Measurements from ENCODE around the gene MTNR1B.

Gene MTNR1B

GRCh38 chr11:92969634-92970347 lies at the start of gene MTNR1B:
MTNR1B (plus strand) TSS chr11:92969651; CDS start chr11:92969726, 75 bp downstream.
- DNase-seq: peak; percentile 21

- DNase-seq: no peak
These were observed 49.1 kb upstream of the MTNR1B start for GRCh38 chr11:92920331-92920730.

- DNase-seq: peak; percentile 37
These were observed 46.7 kb upstream of the MTNR1B start for GRCh38 chr11:92922731-92923130.

- DNase-seq: no peak
These were observed 40.2 kb upstream of the MTNR1B start for GRCh38 chr11:92929246-92929645.

GRCh38 chr11:92929653-92930052 lies 39.8 kb upstream of the MTNR1B start:
- DNase-seq: no peak

- DNase-seq: no peak
These were observed 37.6 kb upstream of the MTNR1B start for GRCh38 chr11:92931746-92932422.

GRCh38 chr11:92939305-92939704 lies 30.1 kb upstream of the MTNR1B start:
- DNase-seq: no peak

GRCh38 chr11:92941676-92942571 lies 27.5 kb upstream of the MTNR1B start:
- DNase-seq: peak; percentile 51

GRCh38 chr11:92946707-92947106 lies 22.7 kb upstream of the MTNR1B start:
- no peak for DNase-seq

- DNase-seq: peak; percentile 24
These were observed 21.3 kb upstream of the MTNR1B start for GRCh38 chr11:92948116-92948515.

GRCh38 chr11:92954003-92954402 lies 15.4 kb upstream of the MTNR1B start:
- DNase-seq: no peak

GRCh38 chr11:92955860-92956259 lies 13.6 kb upstream of the MTNR1B start:
- DNase-seq: no peak

- no peak for DNase-seq
These were observed 8.6 kb upstream of the MTNR1B start for GRCh38 chr11:92960886-92961285.

GRCh38 chr11:92962446-92962845 lies 7.0 kb upstream of the MTNR1B start:
- peak; percentile 65 for DNase-seq

GRCh38 chr11:92964471-92964870 lies 5.0 kb upstream of the MTNR1B start:
- peak; percentile 21 for DNase-seq

GRCh38 chr11:92965196-92965595 lies 4.3 kb upstream of the MTNR1B start:
- no peak for DNase-seq

- DNase-seq: no peak
These were observed 2.3 kb upstream of the MTNR1B start for GRCh38 chr11:92967178-92967577.

GRCh38 chr11:92967867-92968266 lies 1.6 kb upstream of the MTNR1B start:
- DNase-seq: no peak

- DNase-seq: no peak
These were observed 188 bp upstream of the MTNR1B start for GRCh38 chr11:92969293-92969633.

GRCh38 chr11:92972248-92972647 lies 2.8 kb downstream of the MTNR1B start:
- DNase-seq: no peak

- no peak for DNase-seq
These were observed 5.8 kb downstream of the MTNR1B start for GRCh38 chr11:92975285-92975684.

- DNase-seq: no peak
These were observed 7.2 kb downstream of the MTNR1B start for GRCh38 chr11:92976681-92977080.

GRCh38 chr11:92977401-92977800 lies 8.0 kb downstream of the MTNR1B start:
- DNase-seq: no peak
